ENCODE measurements around the gene DIRAS3. TPM values are rescaled to one million over a fixed set of nuclear protein-coding genes. Genes with fewer than 3 reads are reported as not detected.

DIRAS3 gene
- total and polyA plus RNA-seq, 8 donors: 8.7 to 33.3 (median 14.9) TPM

DNA sequence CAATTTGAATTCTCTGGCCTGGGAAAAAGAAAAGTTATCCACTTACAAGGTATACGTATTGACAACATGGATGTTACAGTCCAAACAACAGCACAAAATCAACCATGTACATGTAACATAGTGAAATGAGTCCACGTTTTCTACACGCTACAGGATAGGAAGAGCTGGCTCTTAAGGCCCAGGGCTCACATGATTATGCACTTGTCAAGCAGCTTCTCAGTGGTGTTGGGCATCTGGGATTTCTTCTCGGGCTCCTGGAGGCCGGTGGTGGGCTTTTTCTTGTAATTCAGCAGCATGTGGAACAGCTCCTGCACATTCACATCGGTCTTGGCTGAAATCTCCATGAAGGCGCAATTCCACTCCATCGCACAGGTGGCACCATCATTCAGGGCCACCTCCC, 4.0 kb downstream of the DIRAS3 start:
- intact Hi-C loops (cut with DNase I): no loop called here
- no peaks in the 10 kb centered on the region for H3K27me3 ChIP-seq
- no peaks in the 10 kb centered on the region for H3K9me3 ChIP-seq
- H3K4me3 ChIP-seq: no peak overlapping the region
- no peak for ATAC-seq
- H3K27ac ChIP-seq: no peak overlapping the region
- TF ChIP-seq, protein P1, sequence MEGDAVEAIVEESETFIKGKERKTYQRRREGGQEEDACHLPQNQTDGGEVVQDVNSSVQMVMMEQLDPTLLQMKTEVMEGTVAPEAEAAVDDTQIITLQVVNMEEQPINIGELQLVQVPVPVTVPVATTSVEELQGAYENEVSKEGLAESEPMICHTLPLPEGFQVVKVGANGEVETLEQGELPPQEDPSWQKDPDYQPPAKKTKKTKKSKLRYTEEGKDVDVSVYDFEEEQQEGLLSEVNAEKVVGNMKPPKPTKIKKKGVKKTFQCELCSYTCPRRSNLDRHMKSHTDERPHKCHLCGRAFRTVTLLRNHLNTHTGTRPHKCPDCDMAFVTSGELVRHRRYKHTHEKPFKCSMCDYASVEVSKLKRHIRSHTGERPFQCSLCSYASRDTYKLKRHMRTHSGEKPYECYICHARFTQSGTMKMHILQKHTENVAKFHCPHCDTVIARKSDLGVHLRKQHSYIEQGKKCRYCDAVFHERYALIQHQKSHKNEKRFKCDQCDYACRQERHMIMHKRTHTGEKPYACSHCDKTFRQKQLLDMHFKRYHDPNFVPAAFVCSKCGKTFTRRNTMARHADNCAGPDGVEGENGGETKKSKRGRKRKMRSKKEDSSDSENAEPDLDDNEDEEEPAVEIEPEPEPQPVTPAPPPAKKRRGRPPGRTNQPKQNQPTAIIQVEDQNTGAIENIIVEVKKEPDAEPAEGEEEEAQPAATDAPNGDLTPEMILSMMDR (IDR thresholded peaks at IDR 0.05): no peak
- 89% methylated on average over 8 of the region's 8 CpGs for WGBS, 2 donors
- H3K4me1 ChIP-seq: no peaks in the 10 kb centered on the region
- no peak for DNase-seq
- no peaks in the 10 kb centered on the region for H3K36me3 ChIP-seq
- FAIRE-seq: no peak

DNA sequence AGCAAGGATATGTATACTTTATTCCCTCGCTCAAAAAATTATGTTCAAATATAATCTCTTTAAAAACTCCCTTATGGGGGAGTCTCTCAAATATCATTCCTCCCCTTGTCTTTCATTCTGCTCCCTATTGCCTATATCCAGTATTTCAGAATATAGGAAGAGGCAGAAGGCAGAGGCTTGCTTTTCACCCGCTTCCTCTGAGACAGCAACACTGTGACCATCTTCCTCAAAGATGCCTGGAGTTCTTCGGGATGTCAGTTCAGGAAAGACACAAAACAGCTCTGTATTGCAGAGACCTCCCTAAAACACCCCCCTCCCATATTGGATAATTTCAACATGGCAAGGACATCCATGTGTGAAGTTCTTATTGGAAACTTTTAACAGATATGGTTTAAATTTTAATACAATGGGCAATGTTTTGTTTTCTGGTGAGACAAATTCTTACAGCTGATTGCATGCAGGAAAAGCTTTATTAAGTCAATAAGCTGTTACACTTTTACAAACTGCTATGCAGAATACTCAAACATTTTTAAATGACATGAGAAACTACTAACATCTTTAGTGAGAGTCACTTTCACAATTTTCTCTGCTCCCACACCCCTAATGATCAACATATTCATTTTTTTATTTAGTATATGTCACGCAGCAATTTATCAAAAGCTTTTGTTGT, 4.8 kb downstream of the DIRAS3 start:
- intact Hi-C loops (cut with DNase I): no loop called here

DNA sequence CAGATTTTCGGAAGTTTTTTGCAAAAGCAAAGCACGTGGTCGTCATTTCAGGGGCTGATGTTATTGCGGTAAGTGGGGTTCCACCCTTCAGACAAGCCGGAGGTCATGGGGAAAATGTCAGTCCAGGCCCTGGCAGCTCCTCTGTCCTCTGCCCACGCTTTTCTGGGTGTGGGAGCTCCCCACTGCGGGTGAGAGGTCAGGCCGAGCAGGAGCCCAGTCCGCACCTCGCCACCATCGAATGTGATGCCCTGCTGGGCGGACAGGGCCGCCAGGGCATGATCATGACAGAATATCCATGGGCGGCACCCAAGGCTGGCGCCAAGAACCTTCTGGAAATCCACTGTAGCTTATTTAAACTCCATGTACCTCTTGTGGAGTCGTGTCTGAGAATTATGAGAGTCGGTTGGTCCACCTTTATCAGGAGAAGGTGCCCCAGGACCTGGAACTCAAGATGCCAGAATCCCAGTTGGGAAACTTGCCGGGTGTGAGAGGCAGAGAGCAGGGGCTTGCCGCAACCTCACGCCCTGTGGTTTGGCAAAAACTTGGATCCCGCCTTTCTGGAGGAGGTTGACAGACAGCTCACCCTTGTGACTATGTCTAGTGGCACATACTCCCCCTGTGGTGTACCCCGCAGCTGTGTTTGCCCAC, 6.9 kb downstream of the DIRAS3 start:
- Histone ChIP-seq H3K4me3 (no peak overlapping the region), H3K4me1 (no peaks in the 10 kb centered on the region), H3K27me3 (no peaks in the 10 kb centered on the region), H3K9me3 (no peaks in the 10 kb centered on the region), H3K36me3 (no peaks in the 10 kb centered on the region), H3K27ac (no peak overlapping the region)
- intact Hi-C loops (cut with DNase I): no loop called here
- FAIRE-seq: no peak
- 85 to 93% methylated on average over 22 of the region's 22 CpGs for WGBS, 2 donors
- ATAC-seq: no peak
- TF ChIP-seq, protein P1 (IDR thresholded peaks at IDR 0.05): no peak
- DNase-seq: no peak

More for the DNA sequence above, 4.8 kb downstream of the DIRAS3 start:
- no peaks in the 10 kb centered on the region for H3K9me3 ChIP-seq
- ATAC-seq (no peak), FAIRE-seq (no peak), DNase-seq (no peak)
- 87 to 93% methylated on average over 4 of the region's 4 CpGs for WGBS, 2 donors
- H3K27ac ChIP-seq: no peak overlapping the region
- TF ChIP-seq, protein P1 (IDR thresholded peaks at IDR 0.05): no peak
- no peaks in the 10 kb centered on the region for H3K27me3 ChIP-seq
- no peaks in the 10 kb centered on the region for H3K36me3 ChIP-seq
- no peak overlapping the region for H3K4me3 ChIP-seq
- no peaks in the 10 kb centered on the region for H3K4me1 ChIP-seq

DNA sequence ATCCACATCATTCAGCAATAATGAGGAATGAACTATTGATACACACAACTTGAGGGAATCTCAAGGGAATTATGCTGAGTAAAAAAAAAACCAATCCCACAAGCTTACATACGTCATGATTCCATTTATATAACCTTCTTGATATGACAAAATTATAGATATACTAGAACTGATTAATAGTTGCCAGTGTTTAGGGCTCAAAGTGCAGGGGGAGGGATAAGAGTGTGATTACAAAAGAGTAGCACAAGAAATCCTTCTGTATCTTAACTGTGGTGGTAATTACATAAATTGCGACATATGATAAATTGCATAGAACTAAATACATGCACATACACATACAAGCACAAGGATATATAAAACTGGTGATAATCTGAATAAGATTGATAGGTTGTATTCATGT, 13.5 kb downstream of the DIRAS3 start:
- intact Hi-C loops (cut with DNase I): no loop called here
- Histone ChIP-seq H3K4me1 (no peaks in the 10 kb centered on the region), H3K27me3 (no peaks in the 10 kb centered on the region), H3K27ac (no peak overlapping the region), H3K4me3 (no peak overlapping the region), H3K36me3 (no peaks in the 10 kb centered on the region), H3K9me3 (no peaks in the 10 kb centered on the region)
- FAIRE-seq (no peak), DNase-seq (no peak), ATAC-seq (no peak)
- TF ChIP-seq, protein P1 (IDR thresholded peaks at IDR 0.05): no peak
- WGBS, 2 donors: 38 to 39% methylated on average over 2 of the region's 2 CpGs

GRCh38 chr1:68029444-68029843, 21.0 kb downstream of the DIRAS3 start:
- Histone ChIP-seq H3K27me3 (no peaks in the 10 kb centered on the region), H3K4me1 (no peaks in the 10 kb centered on the region), H3K4me3 (no peak overlapping the region), H3K27ac (no peak overlapping the region), H3K36me3 (no peaks in the 10 kb centered on the region), H3K9me3 (no peaks in the 10 kb centered on the region)
- 85% methylated on average over 4 of the region's 4 CpGs for WGBS, 2 donors
- intact Hi-C loops (cut with DNase I): no loop called here
- FAIRE-seq (no peak), DNase-seq (no peak), ATAC-seq (no peak)
- TF ChIP-seq, protein P1 (IDR thresholded peaks at IDR 0.05): no peak
